ENCODE measurements around the gene STRBP. TPM values are rescaled to one million over a fixed set of nuclear protein-coding genes. Genes with fewer than 3 reads are reported as not detected.

Gene STRBP
- total and polyA plus RNA-seq, 3 donors from 2014 or later, result 47.8 to 102 (median 66.5) TPM

DNA sequence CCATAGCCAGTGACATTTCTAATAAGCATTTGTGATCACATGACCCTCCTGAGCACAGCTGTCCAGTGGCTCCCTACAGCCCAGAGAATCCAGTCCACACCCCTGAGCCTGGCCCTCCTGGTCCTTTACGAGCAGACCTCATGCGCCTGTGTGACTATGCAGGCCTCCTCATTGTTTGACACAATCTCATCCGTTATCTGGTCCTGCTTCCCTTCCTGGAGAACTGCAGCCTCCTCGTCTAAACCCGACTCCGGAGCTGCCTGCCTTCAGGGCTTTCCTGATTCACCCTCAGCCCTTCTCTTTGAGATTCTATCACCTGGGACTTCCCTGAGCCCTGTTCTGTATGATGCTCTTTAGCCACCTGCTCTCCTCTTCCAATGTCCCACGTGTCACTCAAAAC, 155.2 kb downstream of the STRBP start:
- H3K36me3 ChIP-seq (ENCODE audit: low read depth, missing control alignments), result no peaks in the 10 kb centered on the region
- no peak overlapping the region for H3K27ac ChIP-seq
- WGBS, 2 donors, result 84 to 86% methylated on average over 7 of the region's 7 CpGs
- no peak for TF ChIP-seq POLR2A (IDR thresholded peaks at IDR 0.05)
- TF ChIP-seq, protein P1, sequence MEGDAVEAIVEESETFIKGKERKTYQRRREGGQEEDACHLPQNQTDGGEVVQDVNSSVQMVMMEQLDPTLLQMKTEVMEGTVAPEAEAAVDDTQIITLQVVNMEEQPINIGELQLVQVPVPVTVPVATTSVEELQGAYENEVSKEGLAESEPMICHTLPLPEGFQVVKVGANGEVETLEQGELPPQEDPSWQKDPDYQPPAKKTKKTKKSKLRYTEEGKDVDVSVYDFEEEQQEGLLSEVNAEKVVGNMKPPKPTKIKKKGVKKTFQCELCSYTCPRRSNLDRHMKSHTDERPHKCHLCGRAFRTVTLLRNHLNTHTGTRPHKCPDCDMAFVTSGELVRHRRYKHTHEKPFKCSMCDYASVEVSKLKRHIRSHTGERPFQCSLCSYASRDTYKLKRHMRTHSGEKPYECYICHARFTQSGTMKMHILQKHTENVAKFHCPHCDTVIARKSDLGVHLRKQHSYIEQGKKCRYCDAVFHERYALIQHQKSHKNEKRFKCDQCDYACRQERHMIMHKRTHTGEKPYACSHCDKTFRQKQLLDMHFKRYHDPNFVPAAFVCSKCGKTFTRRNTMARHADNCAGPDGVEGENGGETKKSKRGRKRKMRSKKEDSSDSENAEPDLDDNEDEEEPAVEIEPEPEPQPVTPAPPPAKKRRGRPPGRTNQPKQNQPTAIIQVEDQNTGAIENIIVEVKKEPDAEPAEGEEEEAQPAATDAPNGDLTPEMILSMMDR (IDR thresholded peaks at IDR 0.05), result no peak
- H3K27me3 ChIP-seq, result no peaks in the 10 kb centered on the region
- no peaks in the 10 kb centered on the region for H3K9me3 ChIP-seq
- H3K4me3 ChIP-seq, result no peak overlapping the region
- intact Hi-C loops (cut with DNase I; ENCODE audit: low total_unique reads), result no loop called here
- no peak for DNase-seq
- H3K4me1 ChIP-seq, result no peaks in the 10 kb centered on the region

- 71 to 84% methylated on average over 20 to 43 of the region's 43 CpGs for WGBS, 2 donors
- Histone ChIP-seq H3K4me3 (no peak overlapping the region), H3K27ac (no peak overlapping the region), H3K9me3 (no peaks in the 10 kb centered on the region), H3K27me3 (no peaks in the 10 kb centered on the region), H3K4me1 (no peaks in the 10 kb centered on the region), H3K36me3 (ENCODE audit: low read depth, missing control alignments) (no peaks in the 10 kb centered on the region)
- DNase-seq, result no peak
- intact Hi-C loops (cut with DNase I; ENCODE audit: low total_unique reads), result no loop called here
- TF ChIP-seq POLR2A (IDR thresholded peaks at IDR 0.05), result no peak
- TF ChIP-seq, protein P1 (IDR thresholded peaks at IDR 0.05), result no peak
These were observed 156.1 kb downstream of the STRBP start for GRCh38 chr9:123112015-123112975.

DNA sequence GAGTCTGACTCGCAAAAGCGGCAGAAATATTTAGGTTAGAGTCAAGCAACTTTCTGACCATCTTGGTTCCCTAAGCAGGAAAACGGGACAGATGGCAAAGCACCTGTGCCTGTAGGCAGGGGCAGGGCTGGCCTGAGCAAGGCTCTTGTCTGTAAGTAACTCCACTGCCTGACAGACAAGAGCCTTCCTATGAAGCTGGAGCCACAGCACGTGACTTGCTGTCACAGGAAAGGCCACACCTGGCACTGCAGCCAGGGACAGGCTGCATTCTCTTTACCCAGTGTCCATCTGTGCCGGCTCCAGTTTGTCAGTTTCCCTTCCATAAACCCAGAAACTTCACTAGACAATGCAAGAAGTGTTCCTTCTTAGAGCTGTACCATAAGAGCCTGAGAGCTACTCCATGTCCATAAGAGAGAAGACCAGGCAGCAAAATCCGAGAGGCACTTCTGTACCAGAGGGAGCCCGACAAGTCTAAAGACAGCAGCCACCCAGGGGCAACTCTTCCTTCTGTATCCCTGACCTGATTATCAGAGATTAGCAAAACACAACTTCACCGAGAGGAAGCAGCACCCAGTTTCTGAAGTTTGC, 156.9 kb downstream of the STRBP start:
- H3K27me3 ChIP-seq, result no peaks in the 10 kb centered on the region
- H3K4me1 ChIP-seq, result no peaks in the 10 kb centered on the region
- H3K9me3 ChIP-seq, result no peaks in the 10 kb centered on the region
- no peak for TF ChIP-seq POLR2A (IDR thresholded peaks at IDR 0.05)
- TF ChIP-seq, protein P1 (IDR thresholded peaks at IDR 0.05), result no peak
- no peak for DNase-seq
- H3K4me3 ChIP-seq, result no peak overlapping the region
- WGBS, 2 donors, result 74% methylated on average over 8 of the region's 8 CpGs
- H3K36me3 ChIP-seq (ENCODE audit: low read depth, missing control alignments), result no peaks in the 10 kb centered on the region
- intact Hi-C loops (cut with DNase I; ENCODE audit: low total_unique reads), result no loop called here
- H3K27ac ChIP-seq, result no peak overlapping the region

DNA sequence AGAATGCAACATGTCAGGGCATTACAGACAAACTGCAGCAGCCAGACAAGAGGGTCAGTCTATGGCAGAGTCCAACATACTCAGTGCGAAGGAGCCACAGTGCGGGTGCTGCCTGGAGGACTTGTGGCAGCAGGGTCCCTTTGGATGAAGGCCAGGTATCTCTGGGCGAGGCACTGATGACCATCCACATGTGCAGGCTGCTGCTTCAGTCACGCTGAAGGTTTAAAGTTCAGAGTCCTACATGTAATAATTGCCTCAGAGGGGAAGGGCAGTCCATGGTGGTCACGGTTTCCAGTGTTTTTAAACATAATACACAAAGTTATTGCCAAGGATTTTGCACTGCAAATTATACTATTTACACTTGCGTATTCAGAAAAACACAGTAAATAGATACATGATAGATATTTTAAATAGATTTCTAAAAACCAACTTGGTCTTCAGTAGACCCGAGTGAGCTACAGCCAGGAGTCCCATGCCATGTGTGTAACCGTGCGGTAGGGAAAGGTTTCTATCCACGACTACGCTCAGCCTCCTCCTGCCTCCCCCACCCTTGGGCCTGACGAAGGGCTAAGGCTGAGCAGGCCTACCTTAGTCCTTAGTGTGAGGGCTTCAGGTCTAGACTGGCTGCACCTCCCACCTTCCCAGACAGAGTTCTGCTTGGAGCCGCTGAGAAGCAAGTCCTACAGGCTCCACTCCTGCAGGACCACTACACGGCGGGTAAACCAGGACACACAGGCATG, 158.7 kb downstream of the STRBP start:
- no peak overlapping the region for H3K4me3 ChIP-seq
- H3K4me1 ChIP-seq, result no peaks in the 10 kb centered on the region
- TF ChIP-seq, protein P1 (IDR thresholded peaks at IDR 0.05), result no peak
- TF ChIP-seq POLR2A (IDR thresholded peaks at IDR 0.05), result no peak
- H3K27me3 ChIP-seq, result no peaks in the 10 kb centered on the region
- WGBS, 2 donors, result 88 to 93% methylated on average over 15 of the region's 15 CpGs
- no peaks in the 10 kb centered on the region for H3K9me3 ChIP-seq
- H3K36me3 ChIP-seq (ENCODE audit: low read depth, missing control alignments), result no peaks in the 10 kb centered on the region
- DNase-seq, result no peak
- intact Hi-C loops (cut with DNase I; ENCODE audit: low total_unique reads), result no loop called here
- H3K27ac ChIP-seq, result no peak overlapping the region

Data from testis (tissue), 3 donors.